NCI-H1436 (cell line): Measurements from ENCODE around the gene PCNX1.

Experiments used
- DNase-seq: peaks from one replicate; lab custom pipeline; 2025; lab: John Stamatoyannopoulos, UW

Gene PCNX1

DNA sequence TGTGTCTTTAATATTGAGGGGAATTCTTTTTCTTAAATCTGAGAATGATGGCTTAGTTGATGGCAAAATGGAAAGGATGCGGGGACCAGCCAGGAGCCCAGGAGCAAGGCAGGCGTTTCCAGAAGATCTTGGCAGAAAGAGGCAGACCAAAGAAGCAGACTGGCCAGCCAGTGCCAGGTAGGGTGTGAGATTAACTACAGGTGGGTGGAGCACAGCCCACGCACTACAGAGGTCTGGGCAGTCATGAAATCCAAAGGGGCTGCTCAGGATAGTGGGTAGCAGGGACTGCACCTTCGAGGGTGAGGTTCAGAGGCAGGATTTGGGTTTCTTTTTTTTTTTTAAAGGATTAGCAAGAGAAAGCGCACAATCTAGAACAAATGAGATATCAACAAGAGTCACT lies 17.7 kb upstream of the PCNX1 start:
- no peak for DNase-seq

- no peak for DNase-seq
Measured at GRCh38 chr14:70890826-70891659, 16.2 kb upstream of the PCNX1 start.

DNA sequence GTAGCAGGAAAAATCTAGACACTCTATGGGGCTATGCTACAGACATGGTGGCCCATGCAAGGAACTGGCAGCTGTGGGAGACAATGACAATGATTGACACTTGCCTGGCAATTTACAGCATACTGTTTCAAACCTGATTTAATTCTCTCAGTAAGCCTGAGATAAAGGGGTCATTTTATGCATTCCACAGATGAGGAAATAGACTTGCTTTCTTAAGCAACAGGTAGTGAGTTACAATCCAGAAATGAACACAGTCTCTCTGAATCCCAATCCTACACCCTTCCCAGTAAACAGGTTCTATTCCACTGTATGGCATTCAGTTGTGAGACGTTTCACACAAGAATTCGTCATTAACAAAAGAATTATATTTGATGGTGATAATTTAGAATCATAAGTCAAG lies 15.5 kb upstream of the PCNX1 start:
- no peak for DNase-seq

- no peak for DNase-seq
Measured at GRCh38 chr14:70893062-70893845, 14.0 kb upstream of the PCNX1 start.

GRCh38 chr14:70893858-70894291 lies 13.4 kb upstream of the PCNX1 start:
- DNase-seq = no peak

DNA sequence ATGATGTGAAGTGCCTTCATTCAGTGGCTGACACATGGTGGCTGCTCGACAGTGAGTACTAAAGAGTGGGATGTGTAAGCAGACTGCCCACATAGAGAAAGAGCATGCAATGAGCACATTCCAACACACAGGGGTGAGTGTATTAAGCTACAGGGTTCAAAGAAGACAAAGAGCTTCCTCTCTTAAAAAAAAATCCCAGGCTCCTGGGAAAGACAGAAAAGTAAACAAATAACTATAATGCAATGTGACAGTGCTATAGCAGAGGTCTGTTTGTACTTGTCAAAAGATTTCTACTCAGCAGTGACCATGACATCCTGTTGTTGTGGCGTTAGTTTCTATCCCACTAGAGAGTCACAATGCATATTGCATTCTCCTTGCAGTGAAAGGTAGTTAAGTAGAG lies 12.4 kb upstream of the PCNX1 start:
- DNase-seq = no peak

DNA sequence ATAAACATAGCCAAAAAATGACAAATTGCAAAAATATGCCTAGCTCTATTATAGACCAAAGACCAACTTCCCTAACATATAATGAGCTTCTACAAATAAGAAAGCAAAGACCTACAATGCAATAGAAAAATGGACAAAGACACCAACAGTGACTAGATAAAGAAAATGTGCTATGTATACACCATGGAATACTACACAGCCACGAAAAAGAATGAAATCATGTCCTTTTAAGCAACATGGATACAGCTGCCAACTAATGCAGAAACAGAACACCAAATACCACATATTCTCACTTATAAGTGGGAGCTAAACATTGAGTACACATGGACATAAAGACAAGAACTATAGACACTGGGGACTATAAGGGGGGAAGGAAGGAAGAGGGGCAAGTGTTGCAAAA lies 10.9 kb upstream of the PCNX1 start:
- DNase-seq = no peak

DNA sequence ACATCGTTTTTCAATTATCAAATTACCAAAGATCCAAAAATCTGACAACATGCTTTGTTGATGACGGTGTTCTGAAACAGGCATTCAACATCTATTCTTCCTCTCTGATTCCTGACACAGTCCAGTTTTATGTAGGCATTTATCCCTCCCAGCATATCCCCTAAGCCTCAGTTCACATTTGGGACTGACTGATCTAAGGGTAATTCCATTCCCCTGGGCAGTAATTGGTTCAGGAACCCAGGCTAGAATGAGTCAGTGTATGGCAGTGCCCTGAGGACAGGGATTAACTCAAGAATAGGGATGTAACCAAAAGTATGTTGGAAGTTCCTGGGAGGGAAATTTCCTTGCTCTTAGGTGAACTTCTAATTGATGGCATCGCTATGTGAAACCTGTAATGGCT lies 10.3 kb upstream of the PCNX1 start:
- DNase-seq = no peak

GRCh38 chr14:70897464-70897863 lies 9.8 kb upstream of the PCNX1 start:
- no peak for DNase-seq

DNA sequence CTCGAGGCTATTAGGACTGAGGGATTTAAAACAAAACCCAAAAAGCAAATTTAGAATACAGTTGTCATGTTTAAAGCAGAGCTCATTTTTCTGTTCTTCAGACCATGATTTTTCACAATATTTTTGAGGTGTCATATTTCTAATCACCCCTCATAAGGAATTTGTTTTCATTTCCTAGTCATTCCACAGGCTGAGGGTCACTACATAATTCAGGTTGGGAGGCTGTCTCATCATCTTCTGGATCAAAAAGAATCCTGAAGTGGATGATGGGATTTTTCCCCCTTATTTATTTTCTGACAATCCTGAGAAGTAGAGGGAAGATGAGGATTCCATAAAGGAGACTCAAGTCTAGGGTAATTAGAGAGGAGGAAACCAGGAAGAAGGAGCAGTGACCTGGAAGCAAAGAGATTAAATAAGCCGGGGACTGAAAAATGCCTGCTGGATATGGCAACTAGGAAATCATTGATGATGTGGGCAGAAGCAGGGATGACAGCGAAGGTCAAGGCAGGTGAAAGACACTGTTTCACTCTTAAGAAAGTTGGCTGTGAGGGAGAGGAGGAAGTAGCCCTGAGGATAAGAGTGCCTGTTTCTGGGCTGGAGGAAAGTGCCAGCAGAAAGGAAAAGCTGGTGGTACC lies 9.0 kb upstream of the PCNX1 start:
- no peak for DNase-seq

GRCh38 chr14:70901269-70901668 lies 6.0 kb upstream of the PCNX1 start:
- no peak for DNase-seq

- no peak for DNase-seq
Measured at GRCh38 chr14:70902184-70902583, 5.1 kb upstream of the PCNX1 start.

- no peak for DNase-seq
Measured at GRCh38 chr14:70904373-70904772, 2.9 kb upstream of the PCNX1 start.

DNA sequence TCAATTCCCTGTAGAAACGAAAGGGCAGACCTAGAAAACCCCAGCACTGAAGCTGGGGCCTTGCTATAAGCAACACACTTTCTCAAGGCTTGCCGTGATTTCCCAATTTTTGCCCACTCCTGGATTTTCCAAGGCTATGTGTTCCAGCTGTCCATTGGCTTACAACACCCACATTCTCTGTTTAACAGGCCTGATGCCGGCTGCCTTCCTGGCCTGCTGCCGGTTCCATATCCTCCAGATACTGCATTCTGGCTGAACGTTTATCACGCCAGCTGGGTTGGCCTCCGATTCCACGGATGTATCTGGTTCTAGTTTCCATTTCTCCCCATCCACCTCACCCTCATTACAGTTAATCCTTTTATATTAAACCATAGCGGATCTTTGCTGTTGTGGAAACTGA lies 2.0 kb upstream of the PCNX1 start:
- no peak for DNase-seq

GRCh38 chr14:70906793-70907175 lies 475 bp upstream of the PCNX1 start:
- DNase-seq = no peak

- DNase-seq = no peak
Measured at GRCh38 chr14:70907996-70908934, 1.0 kb downstream of the PCNX1 start.

- no peak for DNase-seq
Measured at GRCh38 chr14:70908935-70909641, 1.8 kb downstream of the PCNX1 start.

- no peak for DNase-seq
Measured at GRCh38 chr14:70909733-70910614, 2.7 kb downstream of the PCNX1 start.

DNA sequence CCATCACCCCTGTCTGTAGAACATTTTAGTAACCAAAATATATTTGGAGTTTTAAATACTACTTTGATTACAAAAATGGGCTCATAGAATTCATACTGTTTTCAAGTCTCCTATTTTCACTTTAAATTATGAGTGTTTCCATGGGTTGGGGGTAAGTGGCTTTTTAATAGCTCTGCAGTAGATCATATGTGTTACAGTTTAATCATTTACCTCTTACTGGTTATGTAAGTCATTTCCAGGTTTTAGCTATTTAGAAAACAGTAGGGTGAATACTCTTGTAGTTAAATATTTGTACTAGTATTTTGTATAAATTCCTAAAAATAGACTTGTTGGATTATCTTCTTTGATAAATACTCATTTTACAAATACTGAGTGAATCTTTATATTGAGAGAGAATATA lies 8.2 kb downstream of the PCNX1 start:
- DNase-seq = no peak

DNA sequence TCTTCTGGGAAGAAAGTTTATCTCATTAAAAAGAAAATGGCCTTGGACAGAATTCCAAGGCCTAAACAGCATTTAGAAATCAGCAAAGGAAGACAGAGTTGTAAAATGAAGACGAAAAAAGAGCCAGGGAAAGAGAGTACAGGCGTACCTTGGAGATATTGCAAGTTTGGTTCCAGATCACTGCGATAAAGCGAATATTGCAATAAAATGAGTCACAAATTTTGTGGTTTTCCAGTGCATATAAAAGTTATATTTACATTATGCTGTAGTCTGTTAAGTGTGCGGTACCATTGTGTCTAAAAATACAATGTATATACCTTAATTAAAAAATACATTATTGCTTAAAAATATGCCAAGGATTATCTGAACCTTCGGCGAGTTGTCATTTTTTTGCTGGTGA lies 9.0 kb downstream of the PCNX1 start:
- DNase-seq = no peak
